ENCODE measurements around the gene TNIK.

DNA sequence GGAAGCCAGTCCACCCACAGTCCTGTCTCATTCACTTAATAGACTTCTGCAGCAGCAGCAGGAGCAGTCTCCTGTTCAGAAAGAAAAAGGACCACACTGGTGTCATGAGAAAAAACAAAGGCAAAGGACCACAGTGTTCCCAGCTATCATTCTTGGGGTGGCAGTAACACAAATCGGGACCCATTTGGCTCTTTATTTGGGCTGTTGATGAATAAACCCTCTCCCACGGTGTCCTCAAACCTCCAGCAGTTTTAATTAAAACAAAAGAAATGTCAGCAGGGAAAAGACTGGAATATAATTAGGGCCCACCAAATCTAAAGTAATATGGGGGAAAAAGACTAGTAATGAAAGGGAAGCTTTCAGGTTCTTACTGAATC is 223.2 kb downstream of the TNIK start:
- TF ChIP-seq, protein P1, sequence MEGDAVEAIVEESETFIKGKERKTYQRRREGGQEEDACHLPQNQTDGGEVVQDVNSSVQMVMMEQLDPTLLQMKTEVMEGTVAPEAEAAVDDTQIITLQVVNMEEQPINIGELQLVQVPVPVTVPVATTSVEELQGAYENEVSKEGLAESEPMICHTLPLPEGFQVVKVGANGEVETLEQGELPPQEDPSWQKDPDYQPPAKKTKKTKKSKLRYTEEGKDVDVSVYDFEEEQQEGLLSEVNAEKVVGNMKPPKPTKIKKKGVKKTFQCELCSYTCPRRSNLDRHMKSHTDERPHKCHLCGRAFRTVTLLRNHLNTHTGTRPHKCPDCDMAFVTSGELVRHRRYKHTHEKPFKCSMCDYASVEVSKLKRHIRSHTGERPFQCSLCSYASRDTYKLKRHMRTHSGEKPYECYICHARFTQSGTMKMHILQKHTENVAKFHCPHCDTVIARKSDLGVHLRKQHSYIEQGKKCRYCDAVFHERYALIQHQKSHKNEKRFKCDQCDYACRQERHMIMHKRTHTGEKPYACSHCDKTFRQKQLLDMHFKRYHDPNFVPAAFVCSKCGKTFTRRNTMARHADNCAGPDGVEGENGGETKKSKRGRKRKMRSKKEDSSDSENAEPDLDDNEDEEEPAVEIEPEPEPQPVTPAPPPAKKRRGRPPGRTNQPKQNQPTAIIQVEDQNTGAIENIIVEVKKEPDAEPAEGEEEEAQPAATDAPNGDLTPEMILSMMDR (conservative IDR thresholded peaks at IDR 0.05; ENCODE audit: low read length): no peak
- TF ChIP-seq EZH2phosphoT487 (IDR thresholded peaks at IDR 0.05; ENCODE audit: borderline replicate concordance): no peak

Data from Loucy (cell line).